Activated gamma-delta T cell treated with anti-CD3 and anti-CD28 coated beads, Interleukin-2, amount 50 U/mL, for 16 hours (primary cell): ENCODE measurements around the gene TMEM106B.
A peak's percentile ranks its signal among the peaks of the same experiment; 100 is the strongest.

ENCODE experiments used
- DNase-seq: peaks from one replicate; pipeline ENCODE4 v3.0.0-alpha.2; 2020; ENCODE audit warnings: low read depth

The TMEM106B gene

DNA sequence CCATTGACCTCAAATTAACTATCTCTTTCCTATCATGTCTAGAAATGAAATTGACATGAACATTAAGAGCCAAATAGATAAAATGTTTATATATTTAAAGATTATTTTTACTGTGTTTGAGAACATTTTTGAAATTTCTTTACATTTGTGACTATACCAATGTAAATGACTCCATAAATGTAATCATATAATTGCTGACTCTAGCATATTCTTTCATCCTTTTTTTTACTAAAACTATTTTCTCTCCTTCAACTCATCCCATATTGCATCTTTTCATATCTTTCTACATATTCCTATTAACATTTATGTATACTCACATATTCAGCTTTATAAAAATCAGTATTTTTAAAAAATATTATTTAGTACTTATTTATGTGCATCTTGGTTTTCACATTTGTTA lies 16.9 kb downstream of the TMEM106B start:
- DNase-seq = no peak

DNA sequence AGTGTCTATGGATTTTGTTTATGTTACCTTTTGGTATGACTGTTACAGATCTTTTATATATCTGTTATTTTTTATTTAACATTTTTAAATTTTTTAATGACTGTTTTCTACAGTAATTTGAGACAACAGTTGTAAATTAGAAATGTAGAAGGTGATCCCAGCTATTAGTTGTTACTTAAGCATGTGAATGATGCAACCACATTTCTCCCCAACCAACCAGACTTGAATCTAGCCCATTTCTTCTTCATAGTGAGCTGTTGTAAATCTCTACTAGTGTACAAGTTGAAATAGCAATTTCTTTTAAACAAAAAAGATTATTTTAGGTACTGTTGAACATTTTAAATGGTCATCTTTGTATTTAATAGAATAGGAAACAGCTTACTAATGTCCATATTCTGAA lies 18.0 kb downstream of the TMEM106B start:
- no peak for DNase-seq

DNA sequence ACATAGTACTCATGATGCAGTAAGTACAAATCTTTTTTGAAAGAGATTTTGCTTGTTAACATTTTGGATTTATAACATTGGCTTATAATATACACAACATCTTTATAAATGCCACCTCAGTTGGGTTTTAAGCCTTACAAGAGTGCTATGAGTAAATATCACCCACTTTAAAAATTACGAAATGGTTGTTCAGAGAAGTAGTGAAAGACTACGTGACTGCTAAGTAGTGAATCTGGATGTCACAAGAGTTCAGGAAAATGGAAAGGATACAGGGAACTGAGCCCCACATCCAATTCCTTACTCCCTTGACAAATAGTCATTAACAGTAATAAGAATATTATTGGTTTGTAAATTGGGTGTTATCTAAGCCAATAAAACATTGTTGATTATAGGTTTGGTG lies 20.0 kb downstream of the TMEM106B start:
- DNase-seq = no peak

DNA sequence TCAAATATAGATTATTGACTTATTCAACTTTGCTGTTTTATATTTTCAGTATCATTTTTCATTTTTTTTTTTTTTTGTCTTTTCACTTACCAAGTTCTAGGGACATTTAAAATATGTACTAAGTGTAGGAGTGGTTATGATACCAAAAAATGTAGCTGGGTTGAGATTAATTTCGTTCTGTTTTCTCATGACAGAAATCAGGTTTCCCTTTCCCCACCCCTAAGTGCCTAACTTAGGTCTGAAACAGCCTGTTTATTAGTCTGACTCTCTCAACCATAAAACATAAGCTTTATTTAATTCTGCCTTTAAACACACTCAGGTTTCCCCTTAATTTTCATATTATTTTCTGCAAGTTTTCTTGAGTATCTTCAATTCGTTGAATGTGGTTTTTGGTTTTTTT lies 22.1 kb downstream of the TMEM106B start:
- no peak for DNase-seq

DNA sequence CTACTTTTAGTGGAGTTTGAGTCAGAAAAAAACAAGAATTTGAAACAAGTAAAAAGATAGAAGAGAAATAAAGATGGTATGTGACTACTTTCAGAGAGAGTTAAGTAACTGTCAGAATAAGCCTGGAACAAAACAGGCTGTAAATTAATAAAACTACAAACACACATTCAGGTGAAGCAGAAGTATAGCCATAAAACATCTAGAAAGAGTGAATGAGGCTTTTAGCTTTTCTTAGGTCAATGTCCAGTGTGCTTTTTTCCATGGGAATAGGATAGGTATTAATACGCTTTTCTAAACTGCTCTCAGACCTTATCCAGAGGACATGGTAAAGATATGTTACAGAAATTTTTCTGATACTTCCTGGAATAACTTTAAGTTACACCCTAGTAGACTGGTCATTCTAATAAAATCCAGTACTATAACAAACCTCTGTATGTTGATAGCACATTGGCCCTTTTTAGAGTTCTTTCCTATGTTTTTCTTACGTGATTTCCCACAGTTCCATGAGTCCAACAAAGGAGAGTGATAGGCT lies 23.3 kb downstream of the TMEM106B start:
- DNase-seq = no peak

DNA sequence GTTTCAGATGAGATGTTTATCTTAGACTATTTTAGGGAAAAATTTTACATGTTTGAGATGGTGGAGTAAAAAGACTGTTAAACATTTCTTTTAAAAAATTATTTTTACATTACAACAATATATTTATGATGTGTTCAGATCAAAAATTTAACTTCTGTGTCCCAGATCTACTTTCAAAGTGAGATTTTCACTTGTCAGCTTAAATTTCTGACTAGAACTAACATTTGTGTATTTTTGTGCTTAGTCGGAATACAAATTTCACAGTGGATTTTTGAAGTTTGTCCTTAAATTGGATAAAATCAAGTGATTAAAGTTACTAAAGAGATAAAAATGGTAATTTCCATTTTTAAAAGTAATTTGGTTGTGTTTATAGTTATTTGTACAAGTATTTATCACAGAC lies 24.9 kb downstream of the TMEM106B start:
- DNase-seq = no peak

DNA sequence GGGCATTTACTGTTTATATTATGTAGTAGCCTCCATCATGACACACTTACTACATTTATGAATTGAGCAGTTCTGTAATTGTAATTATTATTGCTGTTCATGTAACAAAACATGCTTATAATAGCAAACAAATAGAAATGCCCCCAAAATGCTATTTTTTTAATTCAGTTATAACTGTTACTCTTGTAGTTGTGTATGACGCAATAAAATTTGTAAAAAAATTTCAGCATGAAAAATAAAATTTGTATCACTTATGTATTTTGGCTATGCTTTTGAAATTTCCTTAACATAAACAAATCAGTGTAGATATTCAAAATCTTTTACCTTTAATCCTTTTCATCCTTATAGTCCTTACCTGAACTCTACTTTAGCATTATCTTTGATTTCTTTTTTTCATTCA lies 25.9 kb downstream of the TMEM106B start:
- no peak for DNase-seq

DNA sequence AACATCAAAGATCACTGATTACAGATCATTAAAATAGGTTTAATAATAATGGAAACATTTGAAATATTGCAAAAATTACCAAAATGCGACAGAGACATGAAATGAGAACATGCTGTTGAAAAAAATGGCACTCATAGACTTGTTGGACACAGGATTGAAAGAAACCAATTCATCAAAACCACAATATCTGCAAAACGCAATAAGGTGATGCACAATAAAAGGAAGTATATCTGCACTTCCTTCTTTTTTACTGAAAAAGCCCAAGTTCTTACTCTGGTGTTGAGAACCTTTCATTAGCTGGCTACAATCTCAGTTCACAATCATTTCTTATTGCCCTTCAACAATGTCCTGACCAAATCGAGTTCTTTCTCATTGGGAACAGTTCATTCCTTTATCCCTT lies 28.7 kb downstream of the TMEM106B start:
- no peak for DNase-seq

DNA sequence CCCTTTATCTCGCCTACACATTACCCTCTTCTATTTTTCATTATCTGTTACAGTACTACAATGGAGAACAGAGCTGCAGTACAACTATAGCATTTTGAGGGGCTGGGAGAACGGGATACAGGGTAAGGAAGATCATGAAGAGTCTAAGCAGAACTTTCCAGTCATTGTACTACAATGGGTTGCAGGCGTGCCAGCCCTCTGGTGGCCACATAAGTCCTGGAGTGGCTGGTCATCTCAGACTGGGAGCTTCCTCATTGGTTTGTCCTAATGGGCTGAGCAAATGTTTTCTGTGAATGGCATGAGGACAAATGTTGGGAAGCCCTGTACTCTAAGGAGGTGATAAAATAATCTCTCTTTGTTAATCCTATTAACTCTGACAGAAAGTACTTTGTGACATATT lies 33.0 kb downstream of the TMEM106B start:
- DNase-seq = no peak

DNA sequence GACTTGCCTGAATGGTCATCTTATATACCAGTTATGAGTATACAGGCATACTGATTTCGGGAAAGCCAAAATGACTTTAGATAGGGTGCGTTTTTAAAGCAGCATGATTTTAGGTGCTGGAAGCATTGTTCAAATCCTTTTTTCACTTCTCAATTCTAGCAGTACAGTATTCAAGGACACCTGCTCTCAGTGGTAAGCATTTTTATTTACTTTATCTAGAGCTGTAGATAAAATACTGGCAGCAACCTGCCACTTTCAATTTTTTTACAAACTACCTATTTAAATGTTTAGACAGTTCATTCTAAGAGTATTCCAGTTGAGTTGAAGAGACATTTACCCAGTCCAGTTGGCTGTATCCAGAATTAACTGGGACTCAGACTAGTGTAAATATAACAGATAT lies 33.6 kb downstream of the TMEM106B start:
- DNase-seq = no peak

DNA sequence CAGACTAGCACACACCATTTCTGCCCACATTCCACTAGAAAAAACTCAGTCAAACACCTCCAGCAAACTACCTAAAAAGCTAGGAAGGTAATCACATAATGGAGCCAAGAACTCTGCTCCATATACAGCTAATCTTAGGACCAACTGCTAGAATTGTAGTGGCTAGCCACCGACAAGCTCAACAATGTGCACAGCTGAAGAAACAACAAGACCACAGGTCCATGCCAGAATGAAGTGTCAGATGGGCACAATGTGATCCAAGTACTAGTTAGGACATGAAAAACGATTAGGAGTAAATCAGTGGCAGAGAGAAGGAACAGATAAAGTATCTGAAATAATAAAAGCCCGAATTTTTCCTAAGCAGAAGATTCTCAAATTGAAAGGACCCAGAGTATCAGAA lies 38.6 kb downstream of the TMEM106B start:
- no peak for DNase-seq

DNA sequence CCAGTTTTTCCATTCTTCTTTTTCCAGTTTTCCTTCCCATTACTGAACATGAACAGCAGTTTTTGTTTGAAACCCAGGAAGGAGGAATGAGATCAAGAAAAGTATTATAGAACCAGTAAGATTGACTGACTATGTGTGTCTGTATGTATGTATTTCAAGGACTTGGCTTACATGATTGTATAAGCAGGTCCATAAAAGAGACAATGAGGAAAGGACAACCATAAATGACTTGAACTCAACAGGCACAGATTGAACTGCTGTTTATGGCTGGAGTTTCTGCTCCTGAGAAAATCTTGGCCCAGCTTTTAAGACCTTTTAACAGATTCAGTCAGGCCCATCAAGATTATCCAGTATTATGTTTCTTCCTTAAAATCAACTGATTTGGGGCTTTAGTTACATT lies 39.1 kb downstream of the TMEM106B start:
- no peak for DNase-seq

DNA sequence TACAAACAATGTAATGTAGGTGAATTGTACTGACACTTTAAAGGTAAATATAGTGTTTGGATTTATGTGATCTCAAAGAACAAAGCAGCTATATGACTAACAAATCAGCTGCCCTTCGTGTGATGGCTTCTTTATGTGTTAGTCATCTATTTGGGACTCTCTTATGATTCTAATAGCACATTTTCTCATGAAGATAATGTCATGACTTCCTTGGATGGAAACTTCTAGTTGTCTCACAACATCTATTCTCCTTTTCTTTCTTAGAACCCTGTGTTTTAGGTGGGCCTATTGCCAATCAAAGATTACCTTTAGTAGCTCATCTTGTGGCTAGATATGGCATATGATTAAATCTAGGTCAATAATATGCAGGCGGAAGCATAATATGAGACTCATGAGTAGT lies 45.0 kb downstream of the TMEM106B start:
- DNase-seq = no peak

DNA sequence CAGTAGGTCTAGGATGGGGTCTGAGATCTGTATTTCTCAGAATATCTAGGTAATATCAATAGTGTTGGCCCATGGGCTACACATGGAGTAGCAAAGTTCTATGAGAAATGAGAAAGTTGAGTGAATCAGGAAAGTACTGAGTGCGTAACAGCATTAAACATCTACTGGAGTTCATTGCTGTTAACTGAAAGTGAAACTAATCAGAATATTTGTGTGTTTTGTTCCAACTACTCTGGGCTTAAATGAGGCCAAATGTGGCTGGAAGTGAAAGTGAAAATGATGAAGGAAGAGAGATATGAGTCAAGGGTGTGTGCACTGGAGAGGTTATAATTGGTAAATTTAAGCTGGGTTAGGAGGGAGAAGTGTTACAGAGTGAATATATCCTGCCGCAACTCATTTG lies 46.5 kb downstream of the TMEM106B start:
- DNase-seq = peak; percentile 17

DNA sequence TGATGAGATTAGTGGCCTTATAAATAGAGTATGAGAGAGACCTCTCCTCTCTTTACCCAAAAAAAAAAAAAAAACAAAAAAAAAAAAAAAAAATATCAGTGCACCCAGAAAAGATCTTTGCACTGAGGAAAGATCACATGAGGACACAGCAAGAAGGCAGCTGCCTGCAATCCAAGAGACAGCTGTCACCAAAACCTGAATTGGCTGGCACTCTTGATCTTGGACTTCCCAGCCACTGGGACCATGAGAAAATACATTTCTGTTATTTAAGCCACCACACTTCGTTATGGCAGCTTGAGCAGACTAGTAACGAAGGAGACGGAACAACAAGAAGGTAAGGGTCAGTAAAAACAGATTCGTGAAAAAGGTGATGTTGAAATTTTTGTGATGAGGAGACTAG lies 47.0 kb downstream of the TMEM106B start:
- DNase-seq = no peak

DNA sequence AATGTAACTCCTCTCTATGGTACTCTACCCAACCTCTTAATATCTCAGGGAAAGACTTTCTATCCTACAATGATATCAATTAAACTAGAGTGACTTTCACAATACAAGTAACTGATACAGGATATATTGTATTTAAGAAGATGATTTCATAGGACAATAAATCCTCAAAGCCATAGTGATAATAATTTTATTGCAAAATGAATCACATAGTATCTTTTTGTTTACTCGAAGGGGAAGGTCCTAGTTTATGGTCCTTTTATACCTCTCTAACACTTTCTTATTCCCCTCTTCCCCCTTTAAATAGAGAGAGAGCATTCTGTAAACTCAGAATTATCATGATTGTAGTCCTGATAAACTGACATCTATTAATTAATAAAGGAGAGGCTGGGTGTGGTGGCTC lies 56.4 kb downstream of the TMEM106B start:
- no peak for DNase-seq

DNA sequence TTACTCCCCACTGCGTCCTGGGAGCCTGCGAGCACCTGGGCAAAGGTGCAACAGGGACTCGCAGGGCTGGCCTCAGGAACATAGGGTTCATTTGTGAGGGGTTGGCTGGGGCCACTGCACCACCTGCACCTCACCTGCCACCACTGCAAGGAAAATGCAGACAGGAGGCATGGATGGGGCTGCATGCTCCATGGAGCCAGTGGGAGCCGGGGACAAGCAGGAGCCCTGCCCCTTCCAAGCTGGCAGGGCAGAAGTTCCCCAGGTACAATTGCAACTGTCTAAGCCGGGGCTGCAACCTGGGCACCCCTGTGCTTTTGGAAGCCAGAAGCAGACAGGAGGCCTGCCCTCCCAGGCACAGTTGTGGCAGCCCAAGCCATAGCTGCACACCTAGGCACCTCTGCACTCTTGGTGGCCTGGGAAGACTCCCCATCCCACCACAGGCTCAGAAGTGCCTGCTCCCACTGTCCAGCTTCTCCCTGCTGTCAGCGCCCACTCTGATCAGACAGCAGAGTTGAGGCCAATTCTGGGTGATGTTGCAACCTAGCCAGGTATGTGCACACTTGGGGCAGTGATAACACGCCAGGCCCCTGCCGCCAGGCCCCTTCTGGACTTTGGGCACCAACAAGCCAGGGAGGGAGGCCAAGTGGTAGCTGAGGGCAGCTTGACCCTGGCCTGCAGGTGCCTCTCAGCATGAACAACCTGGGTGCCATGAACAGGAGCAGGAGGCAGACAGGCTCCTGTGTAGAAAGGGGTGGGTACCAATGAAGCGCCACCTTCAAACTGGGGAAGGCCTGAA lies 58.2 kb downstream of the TMEM106B start:
- DNase-seq = no peak

DNA sequence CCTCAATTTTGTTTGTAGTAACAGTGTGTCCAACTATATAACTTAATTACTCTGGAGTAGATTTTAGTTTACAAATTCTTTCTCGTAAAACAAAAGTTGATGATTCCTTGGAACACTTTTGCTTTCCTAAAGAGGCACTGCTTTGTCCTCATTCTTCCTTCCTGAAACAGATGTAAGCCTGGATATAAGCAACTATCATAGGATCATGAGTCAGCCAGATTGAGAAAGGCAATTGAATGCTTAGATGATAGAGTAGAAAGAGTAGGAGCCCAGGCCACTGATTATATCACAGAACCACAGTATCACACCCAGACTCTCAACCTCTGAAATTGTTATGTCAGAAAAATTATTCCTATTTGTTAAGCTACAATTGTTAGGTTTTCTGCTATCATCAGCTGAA lies 69.9 kb downstream of the TMEM106B start:
- DNase-seq = no peak

DNA sequence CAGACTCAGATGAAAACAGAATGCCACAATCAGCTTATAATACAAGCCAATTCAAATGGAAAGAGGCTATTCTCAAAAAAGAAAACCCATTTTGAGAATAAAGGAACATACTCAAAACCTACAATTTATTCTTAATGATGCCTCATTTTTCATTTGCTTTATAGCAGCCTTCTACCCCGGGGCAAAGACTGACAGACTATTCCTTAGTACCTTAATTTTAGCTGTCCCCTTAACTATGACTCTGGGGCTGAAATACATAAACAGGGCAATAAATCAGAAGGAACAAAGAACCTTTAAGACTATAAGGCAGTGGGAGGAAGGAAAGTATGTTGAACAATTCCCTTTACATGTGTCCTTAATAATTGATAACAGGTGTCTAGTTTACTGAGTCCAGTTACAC lies 76.8 kb downstream of the TMEM106B start:
- DNase-seq = no peak

DNA sequence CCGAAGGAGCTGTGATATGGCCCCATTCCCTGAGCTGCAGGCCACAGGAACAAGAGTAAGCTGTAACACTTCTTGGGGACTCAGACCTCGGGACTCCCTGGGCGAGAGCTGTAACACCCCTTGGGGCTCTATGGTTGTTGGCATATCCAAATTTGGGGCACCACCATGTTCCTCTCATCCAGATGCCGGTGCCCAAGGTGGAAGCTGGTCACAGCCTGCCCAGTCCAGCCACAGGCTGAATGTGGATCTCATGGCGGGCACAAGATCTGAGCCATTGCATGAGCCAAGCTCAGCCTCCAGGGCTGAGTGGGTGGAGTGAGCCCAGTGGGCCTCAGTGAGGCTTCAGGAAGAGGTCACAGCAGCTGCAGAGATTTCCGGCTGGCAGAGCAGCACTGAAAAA lies 78.9 kb downstream of the TMEM106B start:
- DNase-seq = no peak

DNA sequence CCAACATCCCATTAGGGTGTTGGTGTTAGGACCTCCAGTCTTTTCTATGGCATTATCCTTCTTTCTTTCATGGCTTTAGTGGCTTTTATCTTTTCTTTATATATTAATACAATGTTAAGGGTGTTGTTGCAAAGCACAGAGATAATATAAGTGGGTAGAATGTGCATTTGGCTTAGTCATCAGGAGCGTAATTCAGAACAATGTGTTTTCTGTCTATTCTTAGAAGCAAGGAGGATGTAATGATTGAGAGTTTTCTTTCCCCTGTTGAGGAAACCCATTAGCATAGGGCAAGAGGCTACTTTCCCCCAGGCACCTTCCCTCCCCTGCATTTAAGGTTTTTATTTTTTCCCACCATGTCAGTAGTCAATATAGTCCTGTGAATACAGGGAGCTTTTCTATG lies 79.7 kb downstream of the TMEM106B start:
- DNase-seq = no peak

DNA sequence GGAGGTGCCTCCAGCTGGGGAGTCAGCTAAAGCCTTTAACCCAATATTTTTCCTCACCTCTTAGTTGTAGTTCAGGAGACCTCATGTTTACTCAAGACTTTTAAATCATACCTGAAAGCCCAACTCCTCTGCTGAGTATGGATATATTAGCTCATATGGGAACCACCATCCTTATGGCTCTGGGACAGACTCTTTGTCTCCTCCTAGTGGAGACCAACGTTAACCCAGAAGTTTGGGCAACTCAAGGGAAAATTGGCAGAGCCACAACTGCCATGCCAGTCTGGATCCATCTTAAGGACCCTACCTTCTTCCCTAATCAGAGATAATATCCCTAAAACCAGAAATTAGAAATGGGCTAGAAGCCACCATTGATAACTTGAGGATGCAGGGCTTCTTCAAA lies 80.8 kb downstream of the TMEM106B start:
- no peak for DNase-seq
